HepG2 (cell line): Measurements from ENCODE around the gene ANO3.

Experiments
- CTCF ChIP-seq: sonication (generic); formaldehyde crosslinking; IDR thresholded peaks from 2 replicates; pipeline ENCODE4 v1.5.0; 2020; ENCODE audit warnings: mild to moderate bottlenecking, missing genetic modification reagents, moderate library complexity
- JUN ChIP-seq: sonication (generic); formaldehyde crosslinking; IDR thresholded peaks from 2 replicates; pipeline ENCODE4 v1.4.0; 2020; ENCODE audit warnings: mild to moderate bottlenecking, missing genetic modification reagents
- MXD4 ChIP-seq: IDR thresholded peaks from 2 replicates; pipeline ENCODE4 v1.6.1; 2016; ENCODE audit warnings: mild to moderate bottlenecking, missing biosample characterization, missing genetic modification reagents
- NCOA1 ChIP-seq: sonication (generic); formaldehyde crosslinking; IDR thresholded peaks from 2 replicates; pipeline ENCODE4 v1.9.0; 2021; ENCODE audit warnings: missing genetic modification reagents
- POLR2A ChIP-seq, 2 experiments: IDR thresholded peaks; 2 replicates each; pipeline ENCODE4 v1.6.1; 2011; ENCODE audit warnings: low read depth in 2 of 2, low read length in 2 of 2, mild to moderate bottlenecking in 1 of 2, moderate library complexity in 1 of 2; ENCODE audit not compliant: insufficient read depth in 1 of 2
- RAD21 ChIP-seq: fragments of 450-650 bp; formaldehyde crosslinking; IDR thresholded peaks from 2 replicates; pipeline ENCODE4 v1.5.0; 2020; ENCODE audit warnings: mild to moderate bottlenecking
- SRSF9 ChIP-seq: fragments of 200-400 bp; formaldehyde crosslinking; IDR thresholded peaks from 2 replicates; pipeline ENCODE4 v1.6.1; 2018; ENCODE audit warnings: borderline replicate concordance, mild to moderate bottlenecking, low read depth, low read length; ENCODE audit not compliant: insufficient read depth, poor library complexity, severe bottlenecking
- TCF12 ChIP-seq, 2 experiments: fragments of 450-650 bp in 1 of 2; sonication (generic) in 1 of 2; formaldehyde crosslinking in 1 of 2; IDR thresholded peaks; 2 replicates each; pipeline versions ENCODE4 v1.6.1 to v1.8.0; 2017 to 2022; ENCODE audit warnings: antibody characterized with exemption in 1 of 2, mild to moderate bottlenecking in 1 of 2, missing genetic modification reagents in 1 of 2, moderate library complexity in 1 of 2
- THAP7 ChIP-seq: sonication (generic); formaldehyde crosslinking; IDR thresholded peaks from 2 replicates; pipeline ENCODE4 v1.8.1; 2023; ENCODE audit warnings: mild to moderate bottlenecking, missing genetic modification reagents
- ZNF10 ChIP-seq: sonication (generic); formaldehyde crosslinking; IDR thresholded peaks from 2 replicates; pipeline ENCODE4 v1.4.0; 2020; ENCODE audit warnings: mild to moderate bottlenecking, low read depth, missing genetic modification reagents, borderline replicate concordance
- ZNF776 ChIP-seq: sonication (generic); formaldehyde crosslinking; IDR thresholded peaks from 2 replicates; pipeline ENCODE4 v1.4.0; 2020; ENCODE audit warnings: mild to moderate bottlenecking, missing genetic modification reagents

GRCh38 chr11:26359055-26359454, 27.1 kb downstream of the ANO3 start:
- TF ChIP-seq NCOA1 (CRISPR knock-in tag) (no peak), MXD4 (CRISPR knock-in tag) (no peak), SRSF9 (no peak), POLR2A (IDR thresholded peaks at IDR 0.05; ENCODE audit: insufficient read depth in 1 of 2, low read depth in 2 of 2, low read length in 2 of 2) (no peak), ZNF10 (CRISPR knock-in tag) (no peak), RAD21 (CRISPR knock-in tag) (no peak), THAP7 (CRISPR knock-in tag) (no peak), CTCF (CRISPR knock-in tag) (no peak), TCF12 (IDR thresholded peaks at IDR 0.05) (no peak), TCF12 (CRISPR knock-in tag; IDR thresholded peaks at IDR 0.05) (no peak), JUN (no peak), ZNF776 (CRISPR knock-in tag) (no peak)
